Keratinocyte (primary cell): ENCODE measurements around the gene ARHGEF38. TPM values are rescaled to one million over a fixed set of nuclear protein-coding genes. Genes with fewer than 3 reads are reported as not detected.

ENCODE experiments used
- DNase-seq: peaks from one replicate; pipeline ENCODE4 v3.0.0-alpha.2; 2011; ENCODE audit warnings: low read depth, missing footprints, low spot score
- FAIRE-seq: peaks from 2 replicates; lab custom pipeline; 2011; peaks lifted over from hg19 to GRCh38; lab: Jason Lieb, UNC
- H2AFZ ChIP-seq: 2 replicates; pipeline ENCODE4 v1.6.0; 2012; ENCODE audit warnings: low read length, control low read depth, inconsistent platforms; ENCODE audit not compliant: control insufficient read depth
- H3K27ac ChIP-seq: 2 replicates; pipeline ENCODE4 v1.5.1; 2011; ENCODE audit warnings: low read length; ENCODE audit not compliant: control insufficient read depth, insufficient read depth
- H3K27me3 ChIP-seq: 3 replicates; pipeline ENCODE4 v1.6.0; 2011; ENCODE audit warnings: low read length; ENCODE audit not compliant: control insufficient read depth, insufficient read depth; ENCODE audit errors: extremely low read depth
- H3K36me3 ChIP-seq, 2 experiments: 2 replicates in 1 of 2; 3 replicates in 1 of 2; pipeline ENCODE4 v1.5.1; 2011; ENCODE audit warnings: low read length in 2 of 2, mild to moderate bottlenecking in 1 of 2; ENCODE audit not compliant: control insufficient read depth in 2 of 2, insufficient read depth in 2 of 2; ENCODE audit errors: extremely low read depth in 1 of 2
- H3K4me1 ChIP-seq: 3 replicates; pipeline ENCODE4 v1.5.1; 2011; ENCODE audit warnings: low read length; ENCODE audit not compliant: control insufficient read depth, insufficient read depth; ENCODE audit errors: extremely low read depth
- H3K4me2 ChIP-seq: 3 replicates; pipeline ENCODE4 v1.6.0; 2011; ENCODE audit warnings: low read depth, low read length; ENCODE audit not compliant: control insufficient read depth, insufficient read depth; ENCODE audit errors: extremely low read depth
- H3K4me3 ChIP-seq, 3 experiments: fragments of 200-600 bp in 1 of 3; sonication (generic) in 1 of 3; 2 replicates in 2 of 3; 3 replicates in 1 of 3; pipeline ENCODE4 v1.5.1; 2011 to 2016; ENCODE audit warnings: low read length in 3 of 3, mild to moderate bottlenecking in 3 of 3, control low read depth in 2 of 3, inconsistent platforms in 1 of 3, low read depth in 1 of 3, mixed read lengths in 1 of 3, mixed run types in 1 of 3, moderate library complexity in 1 of 3; ENCODE audit not compliant: control insufficient read depth in 2 of 3, insufficient read depth in 2 of 3; ENCODE audit errors: extremely low read depth in 1 of 3
- H3K79me2 ChIP-seq: 2 replicates; pipeline ENCODE4 v1.6.0; 2012; ENCODE audit warnings: low read length; ENCODE audit not compliant: control insufficient read depth, insufficient read depth
- H3K9ac ChIP-seq: 3 replicates; pipeline ENCODE4 v1.6.0; 2011; ENCODE audit warnings: low read length; ENCODE audit not compliant: control insufficient read depth, insufficient read depth; ENCODE audit errors: extremely low read depth
- H3K9me1 ChIP-seq: 3 replicates; pipeline ENCODE4 v1.6.0; 2011; ENCODE audit warnings: low read length; ENCODE audit not compliant: control insufficient read depth, insufficient read depth; ENCODE audit errors: extremely low read depth
- H3K9me3 ChIP-seq: 2 replicates; pipeline ENCODE4 v1.5.1; 2012; ENCODE audit warnings: low read depth, low read length; ENCODE audit not compliant: control insufficient read depth
- H4K20me1 ChIP-seq: 3 replicates; pipeline ENCODE4 v1.6.0; 2011; ENCODE audit warnings: low read length; ENCODE audit not compliant: control insufficient read depth, insufficient read depth; ENCODE audit errors: extremely low read depth
- EZH2 ChIP-seq: IDR thresholded peaks from one replicate; pipeline ENCODE4 v1.6.1; 2012; ENCODE audit warnings: inconsistent platforms, mild to moderate bottlenecking, low read length, moderate library complexity
- dilution Hi-C: fragments of 300-500 bp; cut with MboI; formaldehyde crosslinking; loops from one replicate; pipeline ENCODE4 v1.7.0; 2020; ENCODE audit warnings: low sequenced_read_pairs; ENCODE audit not compliant: extremely low pct_ligation_motif_present
- polyA plus RNA-seq, 5 experiments: library from polyadenylated mRNA; depleted of rRNA in 3 of 5; stranded (reverse) in 3 of 5; stranded (forward) in 1 of 5; unstranded in 1 of 5; fragments of >200 nt; gene quantifications; 1 replicate in 1 of 5; 2 replicates in 3 of 5; 3 replicates in 1 of 5; pipeline versions ENCODE4 v1.2.1 to v1.2.3, GENCODE V29; 2011 to 2012; ENCODE audit warnings: missing spikeins in 2 of 5, low read depth in 1 of 5, low replicate concordance in 1 of 5
- TF ChIP-seq, protein P1 (sequence below), 3 experiments: IDR thresholded peaks in 1 of 3; conservative IDR thresholded peaks in 1 of 3; optimal IDR thresholded peaks in 1 of 3; 2 replicates in 2 of 3; 3 replicates in 1 of 3; pipeline versions ENCODE3 to v1.5.1; 2011; ENCODE audit warnings: low read length in 3 of 3, mild to moderate bottlenecking in 3 of 3, moderate library complexity in 2 of 3, control low read depth in 1 of 3, inconsistent platforms in 1 of 3; ENCODE audit not compliant: insufficient read depth in 2 of 3; ENCODE audit errors: extremely low read depth in 1 of 3

Gene ARHGEF38
- polyA plus RNA-seq, 1 donor (not counting 4 experiments of a cell fraction or from before 2014, with no cell fraction given) = 0.09 TPM

DNA sequence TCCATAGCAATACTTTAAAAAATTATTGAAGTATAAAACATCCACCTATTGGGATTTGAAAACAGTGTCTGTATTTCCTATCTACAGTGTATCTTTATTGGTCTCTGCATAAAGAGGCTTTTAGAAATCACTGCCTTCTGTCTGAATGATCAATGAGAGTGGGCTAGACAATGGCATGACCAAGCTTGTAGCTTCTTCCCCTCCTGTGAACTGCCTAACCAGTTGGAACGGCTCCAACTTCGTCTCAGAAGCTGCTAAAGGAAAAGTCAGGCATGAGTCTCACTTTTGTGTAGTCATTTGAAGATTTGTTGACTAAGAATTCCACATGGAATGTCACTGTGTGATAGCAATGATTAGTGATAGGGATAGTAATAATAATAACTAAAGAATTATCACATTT lies 91.8 kb downstream of the ARHGEF38 start:
- no peak overlapping the region for H2AFZ ChIP-seq
- H3K9me3 ChIP-seq = no peaks in the 10 kb centered on the region
- H3K4me1 ChIP-seq = peaks cover 9% of the 10 kb centered on the region
- no peaks in the 10 kb centered on the region for H3K9me1 ChIP-seq
- no peak overlapping the region for H3K9ac ChIP-seq
- dilution Hi-C loops = no loop called here
- H3K36me3 ChIP-seq = no peaks in the 10 kb centered on the region
- H3K79me2 ChIP-seq = no peaks in the 10 kb centered on the region
- H3K27me3 ChIP-seq = no peaks in the 10 kb centered on the region
- no peak for DNase-seq
- TF ChIP-seq, protein P1, sequence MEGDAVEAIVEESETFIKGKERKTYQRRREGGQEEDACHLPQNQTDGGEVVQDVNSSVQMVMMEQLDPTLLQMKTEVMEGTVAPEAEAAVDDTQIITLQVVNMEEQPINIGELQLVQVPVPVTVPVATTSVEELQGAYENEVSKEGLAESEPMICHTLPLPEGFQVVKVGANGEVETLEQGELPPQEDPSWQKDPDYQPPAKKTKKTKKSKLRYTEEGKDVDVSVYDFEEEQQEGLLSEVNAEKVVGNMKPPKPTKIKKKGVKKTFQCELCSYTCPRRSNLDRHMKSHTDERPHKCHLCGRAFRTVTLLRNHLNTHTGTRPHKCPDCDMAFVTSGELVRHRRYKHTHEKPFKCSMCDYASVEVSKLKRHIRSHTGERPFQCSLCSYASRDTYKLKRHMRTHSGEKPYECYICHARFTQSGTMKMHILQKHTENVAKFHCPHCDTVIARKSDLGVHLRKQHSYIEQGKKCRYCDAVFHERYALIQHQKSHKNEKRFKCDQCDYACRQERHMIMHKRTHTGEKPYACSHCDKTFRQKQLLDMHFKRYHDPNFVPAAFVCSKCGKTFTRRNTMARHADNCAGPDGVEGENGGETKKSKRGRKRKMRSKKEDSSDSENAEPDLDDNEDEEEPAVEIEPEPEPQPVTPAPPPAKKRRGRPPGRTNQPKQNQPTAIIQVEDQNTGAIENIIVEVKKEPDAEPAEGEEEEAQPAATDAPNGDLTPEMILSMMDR (optimal IDR thresholded peaks at IDR 0.05 in 1 of 3, IDR thresholded peaks at IDR 0.05 in 1 of 3, conservative IDR thresholded peaks at IDR 0.05 in 1 of 3; ENCODE audit: extremely low read depth in 1 of 3, insufficient read depth in 2 of 3, low read length in 3 of 3) = no peak
- TF ChIP-seq EZH2 = no peak
- no peaks in the 10 kb centered on the region for H4K20me1 ChIP-seq
- H3K4me2 ChIP-seq = peak overlapping the region; percentile 43
- FAIRE-seq = peak; percentile 83
- no peak overlapping the region for H3K27ac ChIP-seq
- H3K4me3 ChIP-seq = no peak overlapping the region

DNA sequence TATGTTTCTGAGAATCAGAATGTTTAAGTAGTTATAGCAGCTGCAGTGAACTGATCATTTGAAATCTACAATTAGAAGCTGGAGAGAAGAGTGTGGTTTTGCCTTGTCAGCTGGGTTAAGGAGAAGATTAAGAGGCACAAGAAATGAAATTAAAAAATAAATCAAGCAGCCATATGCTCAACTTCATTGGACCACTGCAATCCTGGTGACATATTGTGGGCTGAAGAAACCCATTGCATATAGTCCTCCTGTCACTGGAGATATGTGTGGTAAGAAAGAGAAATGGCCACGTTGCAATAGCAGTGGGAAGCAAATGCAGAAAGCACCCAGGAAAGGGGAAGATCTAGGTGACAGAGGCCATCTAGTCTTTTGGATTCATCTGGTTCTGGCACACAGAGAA lies 93.0 kb downstream of the ARHGEF38 start:
- Histone ChIP-seq H3K4me3 (no peak overlapping the region), H3K9me1 (no peaks in the 10 kb centered on the region), H3K9ac (no peak overlapping the region), H3K79me2 (no peaks in the 10 kb centered on the region), H3K36me3 (no peaks in the 10 kb centered on the region), H2AFZ (no peak overlapping the region), H3K4me2 (no peak overlapping the region), H3K4me1 (peaks cover 9% of the 10 kb centered on the region), H3K9me3 (no peaks in the 10 kb centered on the region), H4K20me1 (no peaks in the 10 kb centered on the region), H3K27ac (no peak overlapping the region), H3K27me3 (no peaks in the 10 kb centered on the region)
- FAIRE-seq (no peak), DNase-seq (no peak)
- dilution Hi-C loops = no loop called here
- TF ChIP-seq, protein P1 (optimal IDR thresholded peaks at IDR 0.05 in 1 of 3, IDR thresholded peaks at IDR 0.05 in 1 of 3, conservative IDR thresholded peaks at IDR 0.05 in 1 of 3; ENCODE audit: extremely low read depth in 1 of 3, insufficient read depth in 2 of 3, low read length in 3 of 3) = no peak
- TF ChIP-seq EZH2 = no peak
